ENCODE results near the gene ANKRD53. TPM values are rescaled to one million over a fixed set of nuclear protein-coding genes. Genes with fewer than 3 reads are reported as not detected.

Gene ANKRD53
- total and polyA plus RNA-seq, 9 of the 15 experiments (the other 6 are each of a cell fraction or from before 2014, with no cell fraction given) = 0.18 TPM; not detected in 8

- no peak for TF ChIP-seq SREBF2 (CRISPR knock-in tag; IDR thresholded peaks at IDR 0.05)
These were observed 36.7 kb upstream of the ANKRD53 start (continued) for GRCh38 chr2:70941701-70942100.

DNA sequence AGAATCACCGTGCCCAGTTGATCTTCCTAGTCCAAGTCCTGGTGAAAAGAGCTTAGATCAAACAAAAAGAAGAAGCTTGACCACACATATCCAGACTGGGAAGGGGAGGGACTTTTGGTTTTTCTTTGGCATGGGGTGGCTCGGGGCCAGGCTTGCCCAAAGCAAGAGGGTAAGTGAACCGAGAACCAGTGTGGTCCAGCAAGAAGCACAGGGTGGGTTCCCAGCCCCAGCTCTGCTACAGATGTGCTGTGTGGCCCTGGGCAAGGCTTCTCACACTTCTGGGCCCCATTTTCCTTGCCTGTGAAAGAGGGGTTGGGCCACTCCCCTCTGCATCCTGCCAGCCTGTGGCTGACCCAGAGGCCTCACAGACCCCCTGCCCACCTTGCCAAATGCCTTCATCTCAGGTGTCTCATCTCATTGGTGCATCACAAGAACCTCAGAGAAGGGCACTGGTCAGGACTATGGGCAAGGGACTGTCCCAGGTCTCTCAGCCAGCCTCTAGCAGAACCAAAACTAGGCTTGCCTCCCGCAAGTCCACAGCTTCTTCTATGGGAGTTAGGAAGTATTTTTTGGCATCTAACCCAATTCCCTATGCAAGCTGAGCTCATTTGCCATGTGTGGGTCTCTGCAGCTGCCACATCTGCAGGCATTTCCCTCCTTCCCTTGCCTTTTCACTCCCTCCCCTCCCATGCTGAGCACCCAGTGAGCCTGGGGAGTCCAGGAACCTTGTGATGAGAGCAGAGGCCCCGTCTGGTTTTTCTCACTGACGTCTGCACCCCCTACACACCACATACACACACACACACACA, 35.8 kb upstream of the ANKRD53 start:
- ChIA-PET CTCF (ENCODE audit: low intra/inter-chr PET ratio) (no interaction called here), POLR2A (interaction anchor here (1.4 kb wide), 1 partner anchor 16 kb away, joined by 3 read pairs; no protein-coding TSS in a partner anchor)
- FAIRE-seq (no peak), DNase-seq (ENCODE audit: extremely low read depth in 1 of 4, low spot score in 3 of 4) (no peak), ATAC-seq (no peak)
- Histone ChIP-seq H3K4me3 (no peak overlapping the region), H3K4me2 (ENCODE audit: insufficient read depth, low read length) (no peak overlapping the region), H3K9me1 (ENCODE audit: control insufficient read depth, insufficient read depth, low read length) (peaks cover 2% of the 10 kb centered on the region), H3K79me2 (ENCODE audit: control insufficient read depth, insufficient read depth, low read length) (no peaks in the 10 kb centered on the region), H4K20me1 (replicated peaks; ENCODE audit: control insufficient read depth, insufficient read depth, low read length) (peaks cover 6% of the 10 kb centered on the region; the same call in 1 of the 2 replicates), H3K36me3 (ENCODE audit: control insufficient read depth, insufficient read depth, low read length) (no peaks in the 10 kb centered on the region), H3K27me3 (ENCODE audit: control insufficient read depth in 2 of 2, insufficient read depth in 2 of 2, low read length in 2 of 2) (peaks cover 3 to 39% of the 10 kb centered on the region in 2 experiments; a peak in 3 of 5 replicates), H2AFZ (ENCODE audit: low read depth, low read length) (no peak overlapping the region), H3K27ac (ENCODE audit: extremely low read depth, low read depth, low read length) (no peak overlapping the region), H3K4me1 (replicated peaks in 1 of 2; ENCODE audit: control insufficient read depth in 2 of 2, insufficient read depth in 2 of 2, low read length in 2 of 2) (peaks cover 0 to 5% of the 10 kb centered on the region in 2 experiments; a peak in 2 of 5 replicates), H3K9ac (ENCODE audit: insufficient read depth in 1 of 2, low read depth in 2 of 2, low read length in 2 of 2) (no peak overlapping the region), H3K9me3 (replicated peaks; ENCODE audit: control insufficient read depth, insufficient read depth, low read depth, low read length) (no peaks in the 10 kb centered on the region)
- BruUV-seq (replicated peaks) = no TSS peak
- 18% methylated on average over 6 of the region's 6 CpGs for WGBS (ENCODE audit: insufficient coverage, low coverage, missing lambda C conversion rate)
- in situ Hi-C loops (cut with MboI) = loop anchor here (10.0 kb wide), 2 partner anchors 278 to 628 kb away; no protein-coding TSS in a partner anchor
- intact Hi-C loops (cut with micrococcal nuclease) = loop anchor here (10.0 kb wide), 1 partner anchor 638 kb away; the partner anchor contains the start of gene FAM136A
- TF ChIP-seq RREB1 (CRISPR knock-in tag; IDR thresholded peaks at IDR 0.05) (no peak), THRB (CRISPR knock-in tag; conservative IDR thresholded peaks at IDR 0.05) (no peak), RAD51 (IDR thresholded peaks at IDR 0.05; ENCODE audit: borderline replicate concordance, low read depth) (no peak), ZNF764 (CRISPR knock-in tag; IDR thresholded peaks at IDR 0.05; ENCODE audit: low read depth) (no peak), EHMT2 (IDR thresholded peaks at IDR 0.05) (no peak), HNRNPUL1 (IDR thresholded peaks at IDR 0.05; ENCODE audit: low read length) (no peak), ZNF561 (CRISPR knock-in tag; conservative IDR thresholded peaks at IDR 0.05) (no peak), POU5F1 (IDR thresholded peaks at IDR 0.05; ENCODE audit: borderline replicate concordance, low read depth, low read length, partially characterized antibody) (no peak), ILF3 (IDR thresholded peaks at IDR 0.05; ENCODE audit: borderline replicate concordance) (no peak)
- TF ChIP-seq, protein P1, sequence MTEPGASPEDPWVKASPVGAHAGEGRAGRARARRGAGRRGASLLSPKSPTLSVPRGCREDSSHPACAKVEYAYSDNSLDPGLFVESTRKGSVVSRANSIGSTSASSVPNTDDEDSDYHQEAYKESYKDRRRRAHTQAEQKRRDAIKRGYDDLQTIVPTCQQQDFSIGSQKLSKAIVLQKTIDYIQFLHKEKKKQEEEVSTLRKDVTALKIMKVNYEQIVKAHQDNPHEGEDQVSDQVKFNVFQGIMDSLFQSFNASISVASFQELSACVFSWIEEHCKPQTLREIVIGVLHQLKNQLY (CRISPR knock-in tag; conservative IDR thresholded peaks at IDR 0.05) = no peak

Measured in K562 (cell line).